ENCODE data around the gene CBFA2T2.
A peak's percentile ranks its signal among the peaks of the same experiment; 100 is the strongest.
"Not testable (repeated sequence)": the region's sequence is repeated elsewhere in the genome, so short reads cannot be mapped to it uniquely, and the experiment has no call there.

Gene CBFA2T2

DNA sequence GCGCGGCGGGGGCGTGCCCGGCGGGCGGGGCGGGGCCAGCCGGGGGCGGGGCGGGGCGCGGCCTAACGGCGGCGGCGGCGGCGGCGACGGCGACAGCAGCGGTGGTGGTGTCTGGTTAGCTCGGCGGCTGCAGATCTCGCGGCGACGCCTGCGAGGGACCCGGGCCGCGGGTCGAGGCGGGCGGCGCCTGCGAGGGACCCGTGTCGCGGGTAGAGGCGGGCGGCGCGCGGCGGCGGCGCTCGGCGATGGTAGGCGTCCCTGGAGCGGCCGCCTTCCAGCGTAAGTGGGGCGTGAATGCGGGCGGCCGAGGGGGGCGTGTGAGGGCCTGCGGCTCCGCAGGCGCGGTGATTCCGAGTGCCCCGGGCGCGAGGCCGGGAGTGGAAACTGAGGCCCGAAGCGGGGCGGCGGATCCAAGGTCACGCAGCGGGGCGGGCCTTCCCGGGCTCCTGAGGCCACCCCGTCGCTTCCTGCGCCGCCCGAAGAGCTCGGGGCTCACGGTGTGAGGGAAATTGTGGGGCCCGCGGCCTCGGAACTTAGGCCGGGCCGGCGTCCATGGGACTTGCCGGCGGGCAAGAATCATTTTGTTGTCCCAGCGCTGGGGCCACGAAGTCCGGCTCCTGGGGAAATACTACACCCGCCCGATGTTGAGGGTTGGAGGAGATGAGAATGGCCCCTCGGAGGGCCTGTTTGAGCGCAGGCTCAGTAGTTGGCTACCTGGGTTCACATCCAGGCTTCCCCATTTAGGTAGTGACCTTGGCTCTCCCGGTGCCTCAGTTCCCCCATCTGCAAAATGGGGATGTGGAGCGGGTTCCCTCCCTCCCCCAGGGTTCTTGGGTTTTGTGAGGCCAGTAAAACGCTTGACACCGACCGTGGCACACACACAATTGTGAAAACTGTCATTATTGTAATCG lies at the start of gene CBFA2T2:
CBFA2T2 (plus strand) TSS at position 74 of the 911 bp plus-strand sequence; CDS start at position 246, 172 bp downstream.
- DNase-seq: peak; percentile 38

DNA sequence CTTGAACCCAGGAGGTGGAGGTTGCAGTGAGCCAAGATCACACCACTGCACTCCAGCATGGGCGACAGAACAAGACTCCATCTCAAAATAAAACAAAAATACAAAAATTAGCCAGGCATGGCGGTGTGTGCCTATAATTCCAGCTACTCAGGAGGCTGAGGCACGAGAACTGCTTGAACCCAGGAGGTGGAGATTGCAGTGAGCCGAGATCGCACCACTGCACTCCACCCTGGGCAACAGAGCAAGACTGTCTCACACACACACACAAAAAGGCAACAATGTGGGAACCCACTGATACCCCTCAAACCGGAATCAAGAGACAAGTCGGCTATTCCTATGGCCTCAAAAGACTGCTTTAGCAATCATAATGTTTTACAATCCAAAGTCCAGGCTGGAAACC lies 49.3 kb upstream of the CBFA2T2 start:
- DNase-seq: not testable (repeated sequence)

DNA sequence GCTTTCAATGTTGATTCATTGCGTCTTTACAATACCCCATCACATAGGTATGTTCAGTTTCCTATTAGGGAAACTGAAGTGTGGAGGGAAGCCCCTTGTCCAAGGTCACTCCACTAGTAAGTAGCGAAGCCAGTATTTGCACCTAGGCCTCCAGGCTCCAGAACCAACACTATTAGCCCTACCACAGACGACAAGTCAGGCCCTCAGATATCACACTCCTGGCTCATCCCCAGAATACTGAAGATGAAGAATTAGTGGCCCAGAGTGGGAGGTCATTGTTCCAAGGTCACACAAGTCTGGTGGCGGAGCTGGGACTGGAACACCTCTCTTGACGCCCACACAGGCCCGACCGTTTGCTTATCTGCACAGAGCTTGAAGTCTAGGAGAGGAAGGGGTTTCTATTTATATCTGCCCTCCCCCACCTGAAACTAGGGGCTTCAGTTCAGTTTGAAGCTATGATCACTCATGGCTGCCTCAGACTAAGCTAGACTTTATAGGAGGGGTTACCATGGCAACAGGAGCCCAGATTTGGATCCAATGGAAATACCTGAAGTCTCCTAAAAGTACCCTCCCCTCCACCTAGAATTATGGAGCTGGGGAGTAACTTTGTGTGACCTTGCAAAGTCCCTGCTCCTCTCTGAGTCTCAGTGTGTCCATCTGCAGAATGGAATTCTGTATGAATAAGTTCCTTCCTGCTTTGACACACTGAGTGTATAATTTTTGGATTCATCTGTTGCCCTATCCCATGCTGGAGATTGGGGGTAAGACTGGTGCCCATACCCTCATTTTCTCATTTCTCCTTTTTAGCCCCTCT lies 48.5 kb upstream of the CBFA2T2 start:
- DNase-seq: no peak

DNA sequence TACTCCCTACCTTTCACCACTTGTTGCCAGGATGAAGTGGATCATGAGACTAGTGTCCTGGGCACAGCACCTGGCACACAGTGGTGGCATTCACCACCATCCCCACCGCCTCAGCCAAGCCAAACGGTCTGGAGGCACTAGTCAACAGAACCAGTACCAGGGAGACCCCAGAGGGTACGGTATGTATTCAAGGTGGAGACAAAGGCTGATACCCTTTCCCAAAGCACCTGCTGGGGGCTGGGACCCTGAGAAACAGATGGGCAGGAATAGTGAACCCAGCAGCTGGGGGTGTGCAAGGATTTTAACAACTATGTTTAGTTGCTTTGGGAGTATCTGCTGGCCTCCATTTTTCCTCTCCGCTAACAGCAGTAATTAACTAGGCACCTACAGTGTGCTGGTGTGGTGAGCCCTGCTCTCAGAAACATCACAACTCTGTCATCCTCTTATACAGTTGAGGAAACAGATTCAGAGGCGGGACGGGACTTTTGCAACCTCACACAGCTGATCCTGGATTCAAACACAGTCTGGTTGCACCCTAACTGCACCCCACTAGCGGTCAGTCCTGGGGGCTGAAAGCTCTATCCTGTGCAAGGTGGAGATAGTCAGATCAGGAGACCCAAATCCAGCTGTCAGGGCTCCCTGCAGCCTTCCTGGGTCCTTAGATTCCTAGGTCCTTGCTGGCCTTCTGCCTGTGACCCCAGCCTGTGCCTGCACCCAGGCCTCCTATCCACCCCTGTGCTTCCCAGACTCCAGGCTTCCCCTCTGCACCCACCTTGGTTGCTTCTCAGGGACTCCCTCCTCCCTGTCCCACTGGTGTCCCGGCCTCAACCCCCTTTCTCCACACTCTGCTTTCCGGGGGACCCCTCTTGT lies 47.5 kb upstream of the CBFA2T2 start:
- DNase-seq: no peak

DNA sequence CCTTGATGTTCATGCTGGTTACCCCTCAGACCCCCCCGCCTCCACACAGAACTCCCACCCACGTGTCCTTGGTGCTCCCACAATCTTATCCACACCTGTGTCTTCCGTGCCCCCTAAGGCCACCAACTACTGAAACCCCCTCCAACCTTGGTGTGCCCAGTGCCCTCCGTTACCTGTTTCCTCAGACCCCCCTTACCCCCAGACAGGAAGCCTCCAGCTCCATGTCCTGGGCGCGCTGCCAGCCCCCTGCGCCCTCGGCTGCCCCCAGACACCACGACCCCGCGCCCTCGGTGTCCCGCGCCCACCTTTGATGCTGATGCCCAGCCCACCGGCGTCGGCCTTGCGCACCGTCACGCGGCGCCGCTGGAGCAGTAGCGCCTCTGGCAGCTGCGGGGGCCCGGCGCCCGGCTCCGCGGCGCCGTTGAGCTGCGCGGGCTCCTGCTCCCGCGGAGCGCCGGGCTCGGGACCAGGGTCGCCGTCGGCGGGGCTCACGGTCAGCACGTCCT lies 46.8 kb upstream of the CBFA2T2 start:
- DNase-seq: no peak

DNA sequence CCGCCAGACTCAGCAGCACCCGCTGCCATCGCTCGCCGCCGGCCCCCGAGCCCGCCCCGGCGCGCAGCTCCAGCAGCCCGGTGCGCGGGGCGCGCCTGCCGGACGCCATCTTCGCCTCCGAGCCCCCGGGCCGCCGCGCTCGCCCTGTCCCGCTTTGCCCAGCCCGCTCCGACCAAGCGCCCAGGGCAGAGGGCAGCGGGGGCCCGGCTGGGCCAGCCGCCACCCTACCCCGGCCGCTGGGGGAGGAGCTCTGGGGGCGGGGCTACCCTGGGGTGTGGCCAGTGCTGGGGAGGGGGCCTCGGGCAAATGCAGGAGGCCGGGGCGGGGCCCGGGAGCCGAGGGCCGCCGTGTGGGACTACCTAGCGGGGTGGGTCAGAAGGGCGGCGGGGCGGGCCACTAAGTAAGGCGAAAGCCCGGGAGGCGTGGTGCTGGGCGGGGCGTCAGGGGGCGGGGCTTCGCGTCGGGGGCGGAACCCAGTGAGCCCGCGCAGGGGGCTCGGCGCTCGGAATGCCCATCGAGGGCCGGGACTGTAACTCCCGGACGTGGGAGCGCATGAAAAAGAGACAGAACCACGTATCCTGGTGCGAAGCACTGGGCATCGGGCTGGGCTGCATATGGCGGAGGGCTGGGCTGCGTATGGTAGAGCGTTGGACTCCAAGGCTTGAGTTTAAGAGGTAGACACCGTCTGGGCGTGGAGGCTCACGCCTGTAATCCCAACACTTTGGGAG lies 46.2 kb upstream of the CBFA2T2 start, which contains the start of gene SNTA1:
SNTA1 (minus strand) TSS at position 252 of the 728 bp plus-strand sequence; CDS start at position 109, 143 bp downstream.
- DNase-seq: peak; percentile 41

DNA sequence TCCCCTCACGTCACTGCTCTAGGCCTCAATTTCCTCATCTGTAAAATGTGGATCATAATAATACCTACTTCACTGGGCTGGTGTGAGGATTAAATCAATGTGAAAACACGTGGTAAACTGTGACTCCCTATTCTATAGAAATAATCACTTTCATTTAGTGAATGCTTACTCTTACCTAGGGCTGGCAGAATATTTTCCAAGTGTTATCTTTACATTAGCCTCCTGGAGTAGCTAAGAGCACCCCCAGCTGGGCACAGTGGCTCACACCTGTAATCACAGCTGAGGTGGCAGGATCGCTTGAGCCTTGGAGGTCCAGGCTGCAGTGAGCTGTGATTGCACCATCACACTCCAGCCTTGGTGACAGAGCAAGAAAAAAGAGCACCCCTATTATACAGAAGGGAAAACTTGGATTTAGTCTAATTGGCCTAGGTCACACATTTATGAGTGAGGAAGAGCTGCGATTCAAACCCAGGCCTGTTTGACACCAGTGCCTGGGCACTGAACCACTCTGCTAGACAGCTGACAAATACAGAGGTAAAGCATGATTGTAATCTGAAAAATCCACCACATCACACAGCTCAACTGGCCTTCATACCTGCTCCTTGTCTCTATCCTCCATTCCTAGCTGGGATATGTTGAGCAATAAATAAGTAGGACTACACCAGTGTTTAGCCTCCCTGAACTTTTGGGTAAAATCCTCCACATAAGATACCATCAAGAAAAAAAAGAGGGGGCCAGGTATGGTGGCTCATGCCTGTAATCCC lies 44.9 kb upstream of the CBFA2T2 start:
- no peak for DNase-seq

DNA sequence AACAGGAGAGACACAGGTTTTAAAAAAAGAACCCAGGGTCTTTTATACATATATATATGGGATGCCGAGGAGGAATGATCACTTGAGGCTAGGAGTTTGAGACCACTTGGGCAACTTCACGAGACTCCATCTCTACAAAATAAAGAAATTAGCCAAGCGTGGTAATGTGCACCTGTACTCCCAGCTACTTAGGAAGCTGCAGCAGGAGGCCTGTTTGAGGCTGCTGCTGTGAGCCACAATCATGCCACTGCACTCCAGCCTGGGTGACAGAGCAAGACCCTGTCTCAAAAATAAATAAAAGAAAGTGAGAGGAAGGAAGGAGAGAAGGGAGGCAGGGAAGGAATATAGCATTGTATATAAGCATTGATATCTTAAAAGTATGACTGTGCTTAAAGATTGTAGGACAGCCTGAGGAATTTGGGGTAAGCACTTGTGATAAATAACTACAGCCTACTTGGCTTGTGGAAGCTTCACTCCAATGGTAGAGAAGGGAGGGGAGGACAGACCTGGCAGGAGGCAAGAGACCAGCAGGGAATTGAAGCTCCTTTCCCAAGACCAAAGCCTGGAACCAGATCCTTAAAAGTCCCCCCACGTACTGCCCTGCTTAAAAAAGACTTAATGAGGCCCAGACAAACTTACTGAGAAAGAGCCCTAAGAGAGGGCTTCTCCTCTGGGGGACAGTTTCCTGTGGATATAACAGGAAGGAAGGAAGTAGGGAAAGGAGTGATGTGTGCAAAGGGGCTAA lies 43.8 kb upstream of the CBFA2T2 start:
- DNase-seq: no peak

DNA sequence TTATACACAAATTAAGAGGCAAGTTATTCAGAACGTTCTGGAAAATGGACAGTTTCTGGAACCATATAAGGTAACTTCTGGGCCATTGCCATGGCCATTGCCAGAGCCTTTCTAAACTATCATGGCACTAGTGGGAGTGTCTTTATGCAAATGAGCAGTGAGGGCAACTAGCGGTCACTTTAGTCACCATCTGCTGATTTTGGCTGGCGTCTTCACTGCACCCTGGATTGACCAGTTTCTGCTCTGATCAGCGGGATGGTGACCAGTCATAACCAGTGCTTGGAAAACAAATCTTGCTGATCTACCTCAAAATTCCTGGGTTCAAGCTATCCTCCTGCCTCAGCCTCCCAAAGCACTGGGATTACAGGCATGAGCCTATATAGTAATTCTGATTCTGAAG lies 39.0 kb upstream of the CBFA2T2 start:
- DNase-seq: no peak

DNA sequence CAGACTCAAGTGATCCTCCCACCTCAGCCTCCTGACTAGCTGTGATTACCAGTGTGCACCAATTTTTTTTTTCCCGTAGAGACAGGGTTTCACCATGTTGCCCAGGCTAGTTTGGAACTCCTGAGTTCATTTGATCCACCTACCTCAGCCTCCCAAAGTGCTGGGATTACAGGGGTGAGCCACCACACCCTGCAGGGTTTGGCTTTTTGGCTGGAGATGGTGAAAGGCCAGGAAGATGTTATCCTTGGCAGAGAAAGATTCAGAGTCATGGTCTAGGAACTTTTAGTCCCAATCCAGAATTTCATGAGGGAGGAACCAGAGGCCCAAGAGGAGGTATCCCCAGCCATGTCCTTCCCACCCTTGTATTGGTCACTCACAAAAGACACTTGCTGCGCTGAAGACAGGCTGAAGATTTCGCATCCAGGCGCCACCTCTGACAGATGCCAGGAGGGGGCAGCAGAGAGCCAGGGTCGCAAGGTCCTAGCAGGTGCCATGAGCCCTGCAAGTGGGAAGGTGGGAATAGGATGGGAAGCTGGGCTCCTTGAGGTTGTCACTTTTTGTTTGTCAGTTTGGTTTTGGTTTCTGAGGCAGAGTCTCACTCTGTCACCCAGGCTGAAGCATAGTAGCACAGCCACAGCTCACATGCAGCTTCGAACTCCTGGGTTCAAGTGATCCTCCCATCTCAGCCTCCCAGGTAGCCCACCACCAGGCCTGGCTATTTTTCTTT lies 32.8 kb upstream of the CBFA2T2 start:
- peak; percentile 42 for DNase-seq

DNA sequence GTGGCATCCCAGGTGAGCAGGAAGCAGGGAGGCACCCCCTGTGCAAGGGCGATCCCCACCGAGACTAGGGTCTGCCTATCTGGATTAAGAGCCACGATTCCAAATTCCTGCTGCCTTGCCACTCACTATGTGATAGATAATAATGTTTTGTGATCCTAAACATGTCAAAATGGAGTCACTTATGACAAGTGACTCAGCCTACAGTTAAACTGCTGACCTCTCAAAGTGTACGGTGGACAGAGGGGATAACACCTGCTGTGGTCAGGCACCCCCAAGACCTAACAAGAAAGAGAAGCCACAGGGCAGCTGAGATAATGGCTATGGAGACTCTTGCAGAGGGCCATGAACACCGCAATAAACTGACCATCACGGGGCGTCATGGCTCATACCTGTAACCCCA lies 30.3 kb upstream of the CBFA2T2 start:
- no peak for DNase-seq

DNA sequence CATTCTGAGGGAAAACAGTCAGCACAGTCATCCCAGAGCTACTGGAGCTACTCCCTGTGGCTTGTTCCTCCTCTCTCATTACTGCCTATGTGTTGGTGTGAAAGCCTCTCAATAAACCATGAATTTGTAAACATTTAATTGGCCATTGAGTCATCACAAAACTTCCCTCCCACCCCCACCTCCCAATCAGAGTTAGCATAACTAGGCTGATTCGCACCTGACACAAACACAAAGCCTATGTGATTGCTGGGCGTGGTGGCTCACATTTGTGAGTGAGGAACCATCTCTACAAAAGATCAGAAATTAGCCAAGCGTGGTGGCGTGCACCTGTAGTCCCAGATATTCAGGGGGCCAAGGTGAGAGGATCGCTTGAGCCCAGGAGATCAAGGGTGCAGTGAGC lies 29.2 kb upstream of the CBFA2T2 start:
- no peak for DNase-seq

DNA sequence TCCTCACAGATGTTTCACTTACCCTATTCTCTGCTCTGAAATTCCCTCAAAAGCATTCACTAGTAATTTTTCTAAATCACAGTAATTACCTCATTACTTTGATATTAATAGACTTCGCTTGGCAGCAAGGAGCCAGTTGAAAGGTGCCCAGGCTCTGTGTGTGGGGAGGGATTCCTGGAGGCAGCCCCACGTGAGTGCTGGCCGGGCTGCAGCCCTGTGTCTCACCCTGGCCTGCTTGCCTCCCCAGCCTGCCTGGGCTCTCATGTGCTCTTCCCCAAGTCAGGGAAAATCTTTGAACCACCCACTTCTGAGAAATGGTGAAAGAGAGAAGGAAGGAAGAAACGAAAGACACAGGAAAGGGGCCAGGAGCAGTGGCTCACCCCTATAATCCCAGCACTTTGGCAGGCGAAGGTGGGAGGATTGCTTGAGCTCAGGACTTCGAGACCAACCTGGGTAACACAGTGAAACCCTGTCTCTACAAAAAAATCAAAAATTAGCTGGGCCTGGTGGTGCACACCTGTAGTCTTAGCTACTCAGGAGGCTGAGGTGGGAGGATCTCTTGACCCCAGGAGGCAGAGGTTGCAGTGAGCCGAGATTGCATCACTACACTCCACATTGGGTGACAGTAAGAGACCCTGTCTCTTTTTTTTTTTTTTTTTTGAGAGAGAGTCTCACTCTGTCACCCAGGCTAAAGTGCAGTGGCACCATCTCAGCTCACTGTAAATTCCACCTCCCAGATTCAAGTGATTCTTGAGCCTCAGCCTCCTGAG lies 26.4 kb upstream of the CBFA2T2 start:
- no peak for DNase-seq

DNA sequence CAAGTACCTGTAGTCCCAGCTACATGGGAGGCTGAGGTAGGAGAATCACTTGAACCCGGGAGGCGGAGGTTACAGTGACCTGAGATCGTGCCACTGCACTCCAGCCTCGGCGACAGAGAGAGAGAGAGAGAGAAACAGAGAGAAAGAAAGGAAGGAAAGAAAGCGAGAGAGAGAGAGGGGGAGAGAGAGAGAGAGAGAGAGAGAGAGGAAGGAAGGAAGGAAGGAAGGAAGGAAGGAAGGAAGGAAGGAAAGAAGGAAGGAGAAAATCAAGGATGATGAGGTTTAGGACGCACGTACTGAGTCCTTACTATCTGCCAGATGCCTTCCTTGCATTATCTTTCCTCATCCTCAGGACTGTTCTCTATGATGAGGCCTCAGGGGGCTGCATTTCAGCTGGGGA lies 25.1 kb upstream of the CBFA2T2 start:
- not testable (repeated sequence) for DNase-seq

DNA sequence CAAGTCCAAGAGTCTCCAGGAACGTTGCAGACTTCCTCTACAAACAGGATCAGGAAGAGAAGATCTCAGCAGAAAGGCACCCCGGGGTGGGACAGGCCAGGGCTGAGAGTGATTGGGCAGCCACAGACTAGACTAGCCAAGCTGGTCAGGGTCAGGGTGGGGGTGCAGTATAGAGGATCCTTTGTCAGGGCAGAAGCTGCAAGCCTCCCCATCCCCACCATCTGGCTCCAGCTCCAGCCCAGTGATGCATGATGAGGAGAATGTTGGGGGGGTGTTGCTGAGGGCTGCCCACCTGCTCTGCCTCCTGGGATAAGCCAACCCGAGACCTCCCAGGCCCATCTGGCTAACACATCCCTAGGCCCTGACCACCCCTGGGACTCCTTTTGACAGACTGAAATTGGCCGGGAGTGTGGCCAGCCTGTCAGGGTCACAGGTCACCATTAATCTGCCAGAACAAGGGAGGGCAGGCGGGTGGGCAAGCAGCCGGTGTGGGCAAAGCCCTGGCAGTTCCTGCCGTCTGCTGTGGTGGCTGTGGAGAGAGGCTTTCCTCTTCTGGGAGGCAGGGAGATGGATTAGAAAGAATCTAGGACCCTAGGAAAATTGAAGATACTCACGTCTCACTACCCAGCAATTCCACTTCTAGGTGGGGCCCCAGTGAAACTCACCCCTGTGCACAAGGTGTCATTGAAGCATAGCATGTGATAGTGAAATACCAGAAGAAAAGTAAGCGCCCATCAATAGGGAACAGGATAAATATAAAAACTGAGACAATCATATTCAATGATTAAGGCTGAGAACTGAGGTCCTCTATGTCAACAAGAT lies 24.2 kb upstream of the CBFA2T2 start:
- no peak for DNase-seq

DNA sequence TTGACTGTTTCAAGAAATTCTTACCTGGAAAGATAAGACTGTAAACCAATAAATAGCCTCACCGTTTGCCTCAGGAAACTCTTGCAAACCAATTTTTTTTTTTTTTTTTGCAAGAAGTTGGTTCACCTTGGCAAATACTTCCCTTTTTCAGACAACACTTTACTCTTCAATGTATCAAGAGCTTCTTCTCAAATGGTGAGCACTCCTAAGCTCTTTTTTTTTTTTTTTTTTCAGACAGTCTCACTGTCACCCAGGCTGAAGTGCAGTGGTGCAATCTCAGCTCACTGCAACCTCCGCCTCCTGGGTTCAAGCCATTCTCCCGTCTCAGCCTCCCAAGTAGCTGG lies 23.6 kb upstream of the CBFA2T2 start:
- no peak for DNase-seq

DNA sequence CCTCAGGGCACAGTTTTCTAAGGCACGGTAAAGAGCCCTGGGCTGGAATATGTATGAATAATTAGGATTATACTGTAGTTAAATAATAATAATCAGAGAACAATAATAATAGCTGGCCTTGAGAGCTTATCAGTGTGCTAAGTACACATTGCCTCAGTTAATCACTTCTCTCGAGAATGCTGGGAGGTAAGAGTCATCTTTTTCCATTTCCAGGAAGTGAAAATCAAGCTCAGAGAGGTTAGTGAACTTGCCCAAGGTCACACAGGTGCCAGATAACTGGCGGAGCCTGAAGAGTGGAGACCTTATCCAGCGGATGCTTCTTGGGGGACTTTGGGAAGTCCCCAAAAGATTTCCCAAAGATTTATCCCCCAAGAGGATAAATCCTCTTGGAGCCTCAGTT lies 19.4 kb upstream of the CBFA2T2 start:
- no peak for DNase-seq

DNA sequence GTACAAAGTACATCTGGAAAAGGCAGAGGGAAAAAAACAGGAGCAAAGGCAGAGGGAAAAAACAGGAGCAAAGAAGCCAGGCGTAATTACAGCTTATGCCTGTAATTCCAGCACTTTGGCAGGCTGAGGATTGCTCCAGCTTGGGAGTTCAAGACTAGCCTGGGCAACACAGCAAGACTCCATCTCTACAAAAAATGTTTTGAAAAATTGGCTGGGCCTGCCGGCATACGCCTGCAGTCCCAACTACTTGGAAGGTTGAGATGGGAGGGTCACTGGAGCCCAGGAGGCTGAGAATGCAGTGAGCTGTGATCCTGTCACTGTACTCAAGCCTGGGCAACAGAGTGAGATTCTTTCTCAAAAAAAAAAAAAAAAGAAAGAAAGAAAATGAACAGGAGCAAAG lies 19.0 kb upstream of the CBFA2T2 start:
- no peak for DNase-seq

Data from NCI-H1417 treated with DMSO at 0.1 percent for 48 hours (cell line).